Stimulated activated CD8-positive, alpha-beta memory T cell treated with anti-CD3 and anti-CD28 coated beads, Interleukin-12 subunit alpha, Interleukin-12 subunit beta, amount 100 ng/mL, for 1 hour (primary cell): ENCODE data around the gene TP63.

Experiments
- DNase-seq: peaks from one replicate; pipeline ENCODE4 v3.0.0-alpha.2; 2020; ENCODE audit warnings: low read depth

The TP63 gene

GRCh38 chr3:189821262-189821661, 190.1 kb downstream of the TP63 start:
- no peak for DNase-seq

GRCh38 chr3:189822726-189823125, 191.5 kb downstream of the TP63 start:
- no peak for DNase-seq

- DNase-seq, result no peak
Observed at GRCh38 chr3:189824629-189825312, 193.6 kb downstream of the TP63 start.

GRCh38 chr3:189826566-189826965, 195.4 kb downstream of the TP63 start:
- no peak for DNase-seq

GRCh38 chr3:189827108-189827507, 195.9 kb downstream of the TP63 start:
- DNase-seq, result no peak

GRCh38 chr3:189830401-189830800, 199.2 kb downstream of the TP63 start:
- DNase-seq, result no peak

- no peak for DNase-seq
Observed at GRCh38 chr3:189833266-189833665, 202.1 kb downstream of the TP63 start.

- no peak for DNase-seq
Observed at GRCh38 chr3:189833996-189834395, 202.8 kb downstream of the TP63 start.

- DNase-seq, result no peak
Observed at GRCh38 chr3:189834462-189834861, 203.3 kb downstream of the TP63 start.

GRCh38 chr3:189836795-189837194, 205.6 kb downstream of the TP63 start:
- no peak for DNase-seq

- no peak for DNase-seq
Observed at GRCh38 chr3:189838291-189838690, 207.1 kb downstream of the TP63 start.

GRCh38 chr3:189839576-189839975, 208.4 kb downstream of the TP63 start:
- no peak for DNase-seq

- no peak for DNase-seq
Observed at GRCh38 chr3:189841473-189842205, 210.4 kb downstream of the TP63 start.

- no peak for DNase-seq
Observed at GRCh38 chr3:189842681-189843602, 211.8 kb downstream of the TP63 start.

- no peak for DNase-seq
Observed at GRCh38 chr3:189845069-189845468, 213.9 kb downstream of the TP63 start.

- DNase-seq, result no peak
Observed at GRCh38 chr3:189848395-189849040, 217.3 kb downstream of the TP63 start.

GRCh38 chr3:189849262-189849661, 218.1 kb downstream of the TP63 start:
- no peak for DNase-seq

GRCh38 chr3:189851682-189852081, 220.5 kb downstream of the TP63 start:
- DNase-seq, result no peak

GRCh38 chr3:189853906-189854305, 222.7 kb downstream of the TP63 start:
- DNase-seq, result no peak

GRCh38 chr3:189860296-189860695, 229.1 kb downstream of the TP63 start:
- DNase-seq, result no peak

GRCh38 chr3:189862385-189862998, 231.3 kb downstream of the TP63 start:
- no peak for DNase-seq

- DNase-seq, result no peak
Observed at GRCh38 chr3:189863031-189863430, 231.8 kb downstream of the TP63 start.
